ENCODE results near the gene NAV3.
"Not testable (repeated sequence)": the region's sequence is repeated elsewhere in the genome, so short reads cannot be mapped to it uniquely, and the experiment has no call there.

The NAV3 gene

DNA sequence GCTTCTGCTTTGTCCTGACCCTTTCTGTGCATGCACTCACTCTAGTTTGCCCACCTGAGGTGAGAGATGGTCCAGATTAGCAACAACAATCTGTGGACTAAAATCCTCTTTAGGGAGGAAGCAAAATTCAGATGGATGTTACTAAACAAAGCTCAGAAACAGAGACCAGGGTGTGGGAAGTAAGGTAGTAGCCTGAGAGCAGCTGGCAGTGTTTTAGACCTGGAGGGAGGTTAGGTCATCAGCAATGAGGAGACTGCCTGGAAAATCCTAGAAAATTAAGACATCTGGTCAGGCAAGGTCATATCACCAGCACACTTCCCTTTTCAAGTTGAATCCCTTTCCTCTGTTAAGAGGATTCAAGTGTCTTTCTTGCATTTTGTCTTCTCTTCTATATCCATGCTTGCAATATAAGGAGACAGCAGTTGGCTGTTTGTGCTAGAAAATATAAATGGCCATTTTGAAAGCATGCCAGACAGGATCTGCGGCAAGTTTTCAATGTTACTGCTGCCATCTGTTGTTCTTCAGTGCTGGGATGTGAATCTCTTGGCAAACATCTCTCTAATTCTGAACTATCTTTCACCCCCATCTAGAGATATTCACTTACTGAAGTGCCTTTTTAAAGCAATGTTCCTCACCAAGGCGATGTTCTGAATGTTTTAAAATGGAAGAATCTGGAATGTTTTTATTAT lies 266.4 kb downstream of the NAV3 start:
- no peak for DNase-seq (ENCODE audit: low spot score)
- in situ Hi-C loops (cut with MboI; ENCODE audit: low sequenced_read_pairs, unreplicated experiment): no loop called here
- TF ChIP-seq, protein P1, sequence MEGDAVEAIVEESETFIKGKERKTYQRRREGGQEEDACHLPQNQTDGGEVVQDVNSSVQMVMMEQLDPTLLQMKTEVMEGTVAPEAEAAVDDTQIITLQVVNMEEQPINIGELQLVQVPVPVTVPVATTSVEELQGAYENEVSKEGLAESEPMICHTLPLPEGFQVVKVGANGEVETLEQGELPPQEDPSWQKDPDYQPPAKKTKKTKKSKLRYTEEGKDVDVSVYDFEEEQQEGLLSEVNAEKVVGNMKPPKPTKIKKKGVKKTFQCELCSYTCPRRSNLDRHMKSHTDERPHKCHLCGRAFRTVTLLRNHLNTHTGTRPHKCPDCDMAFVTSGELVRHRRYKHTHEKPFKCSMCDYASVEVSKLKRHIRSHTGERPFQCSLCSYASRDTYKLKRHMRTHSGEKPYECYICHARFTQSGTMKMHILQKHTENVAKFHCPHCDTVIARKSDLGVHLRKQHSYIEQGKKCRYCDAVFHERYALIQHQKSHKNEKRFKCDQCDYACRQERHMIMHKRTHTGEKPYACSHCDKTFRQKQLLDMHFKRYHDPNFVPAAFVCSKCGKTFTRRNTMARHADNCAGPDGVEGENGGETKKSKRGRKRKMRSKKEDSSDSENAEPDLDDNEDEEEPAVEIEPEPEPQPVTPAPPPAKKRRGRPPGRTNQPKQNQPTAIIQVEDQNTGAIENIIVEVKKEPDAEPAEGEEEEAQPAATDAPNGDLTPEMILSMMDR (IDR thresholded peaks at IDR 0.05; ENCODE audit: borderline replicate concordance, control extremely low read depth, extremely low read depth, insufficient read depth, missing control alignments): no peak

DNA sequence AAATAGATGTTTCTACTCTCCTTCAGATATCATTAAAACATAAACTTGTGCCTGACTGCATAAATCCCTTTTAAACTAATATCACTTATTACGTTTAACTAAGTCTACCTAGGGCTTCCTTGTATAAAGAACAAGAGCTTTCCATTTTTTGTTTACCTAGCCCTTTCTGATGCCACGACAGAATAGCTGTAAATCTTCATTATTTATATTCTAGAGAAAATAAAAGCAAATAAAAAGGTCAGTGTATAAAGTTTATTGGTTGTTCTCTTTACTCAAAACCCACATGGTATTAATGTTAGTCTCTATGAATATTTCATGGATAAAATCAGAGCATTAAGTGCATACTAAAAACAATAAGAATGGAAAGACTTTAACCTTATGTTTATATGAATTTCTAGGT lies 269.1 kb downstream of the NAV3 start:
- in situ Hi-C loops (cut with MboI; ENCODE audit: low sequenced_read_pairs, unreplicated experiment): no loop called here
- TF ChIP-seq, protein P1 (IDR thresholded peaks at IDR 0.05; ENCODE audit: borderline replicate concordance, control extremely low read depth, extremely low read depth, insufficient read depth, missing control alignments): no peak
- DNase-seq (ENCODE audit: low spot score): no peak

DNA sequence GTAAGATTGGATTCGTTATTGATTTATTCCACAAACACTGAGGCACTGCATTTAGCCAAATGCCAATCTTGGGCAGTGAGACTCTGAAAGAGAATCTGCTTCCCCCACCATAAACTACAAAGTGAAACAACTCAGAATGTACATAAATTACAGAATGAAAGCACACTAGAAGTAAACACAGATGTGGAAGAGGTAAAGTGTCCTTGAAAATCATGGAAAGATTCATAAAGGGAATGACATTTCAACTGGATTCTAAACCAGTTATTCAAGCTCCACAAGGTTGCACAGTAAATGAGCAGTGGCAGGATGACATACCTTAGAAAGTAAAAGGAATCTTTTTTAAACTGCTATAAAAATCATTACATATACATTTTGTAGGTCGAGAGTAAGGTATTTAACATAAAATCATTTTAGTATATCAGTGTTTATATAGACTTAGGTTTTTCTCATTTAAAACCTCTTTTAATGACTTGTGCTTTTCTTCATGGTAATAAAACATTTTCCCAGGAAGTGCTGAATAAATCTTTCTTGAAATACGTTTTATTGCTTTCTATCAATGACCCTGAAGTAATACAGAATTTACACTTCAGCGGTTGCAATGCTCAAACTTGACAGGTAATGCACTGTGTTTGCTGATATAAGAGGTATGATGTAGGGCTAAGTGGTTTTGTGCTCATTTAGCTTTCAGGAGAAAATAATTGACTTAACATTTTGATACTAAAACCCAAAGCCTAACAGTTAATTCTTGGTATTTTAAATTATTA lies 270.6 kb downstream of the NAV3 start:
- TF ChIP-seq, protein P1 (IDR thresholded peaks at IDR 0.05; ENCODE audit: borderline replicate concordance, control extremely low read depth, extremely low read depth, insufficient read depth, missing control alignments): no peak
- DNase-seq (ENCODE audit: low spot score): no peak
- in situ Hi-C loops (cut with MboI; ENCODE audit: low sequenced_read_pairs, unreplicated experiment): no loop called here

DNA sequence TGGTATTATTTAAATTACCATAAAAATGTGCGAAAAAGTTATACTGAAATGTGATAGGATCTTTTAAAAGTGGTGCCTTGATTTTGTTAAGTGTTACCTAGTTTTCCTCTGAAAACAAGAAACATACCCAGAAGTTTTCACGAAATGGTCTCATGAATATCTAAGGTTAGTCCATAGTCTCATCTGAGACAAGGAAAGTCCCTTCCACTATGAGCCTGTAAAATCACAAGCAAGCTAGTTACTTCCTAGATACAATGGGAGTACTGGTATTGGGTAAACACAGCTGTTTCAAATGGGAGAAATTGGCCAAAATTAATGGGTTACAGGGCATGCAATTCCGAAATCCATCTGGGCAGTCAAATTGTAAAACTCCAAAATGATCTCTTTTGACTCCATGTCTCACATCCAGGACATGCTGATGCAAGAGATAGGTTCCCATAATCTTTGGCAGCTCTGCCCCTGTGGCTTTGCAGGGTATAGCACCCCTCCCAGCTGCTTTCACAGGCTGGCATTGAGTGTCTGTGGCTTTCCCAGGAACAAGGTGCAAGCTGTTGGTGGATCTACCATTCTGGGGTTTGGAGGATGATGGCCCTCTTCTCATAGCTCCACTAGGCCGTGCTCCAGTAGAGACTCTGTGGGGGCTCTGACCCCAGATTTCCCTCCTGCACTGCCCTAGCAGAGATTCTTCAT lies 271.4 kb downstream of the NAV3 start:
- in situ Hi-C loops (cut with MboI; ENCODE audit: low sequenced_read_pairs, unreplicated experiment): no loop called here
- TF ChIP-seq, protein P1 (IDR thresholded peaks at IDR 0.05; ENCODE audit: borderline replicate concordance, control extremely low read depth, extremely low read depth, insufficient read depth, missing control alignments): no peak
- no peak for DNase-seq (ENCODE audit: low spot score)

DNA sequence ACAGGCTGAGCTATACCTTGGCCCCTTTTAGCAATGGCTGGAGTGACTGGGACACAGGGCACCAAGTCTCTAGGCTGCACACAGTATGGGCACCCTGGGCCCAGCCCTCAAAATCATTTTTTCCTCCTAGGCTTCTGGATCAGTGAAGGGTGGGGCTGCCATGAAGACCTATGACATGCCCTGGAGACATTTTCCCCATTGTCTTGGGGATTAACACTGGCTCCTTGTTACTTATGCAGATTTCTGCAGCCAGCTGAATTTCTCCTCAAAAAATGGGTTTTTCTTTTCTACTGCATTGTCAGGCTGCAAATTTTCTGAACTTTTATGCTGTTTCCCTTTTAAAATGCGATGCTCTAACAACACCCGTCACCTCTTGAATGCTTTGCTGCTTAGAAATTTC lies 272.1 kb downstream of the NAV3 start:
- in situ Hi-C loops (cut with MboI; ENCODE audit: low sequenced_read_pairs, unreplicated experiment); DNase-seq (ENCODE audit: low spot score): not testable (repeated sequence)

DNA sequence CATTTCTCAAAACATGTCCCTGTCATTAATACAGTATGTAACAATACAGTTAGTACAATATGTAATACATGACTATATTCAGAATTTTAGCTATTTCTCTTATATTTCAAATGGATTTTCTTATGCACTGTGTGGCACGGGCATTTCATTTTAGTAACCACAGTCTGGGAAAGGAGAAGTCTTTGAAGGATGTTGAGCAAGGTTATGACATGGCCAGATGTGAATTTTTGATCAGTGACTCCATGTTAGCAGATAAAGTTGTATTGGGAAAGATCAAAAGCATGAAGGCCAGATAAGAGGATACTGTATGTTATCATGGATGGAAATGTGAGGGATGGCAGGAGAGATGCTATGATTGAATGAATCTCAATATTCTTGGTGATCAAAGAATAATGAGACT lies 285.2 kb downstream of the NAV3 start:
- in situ Hi-C loops (cut with MboI; ENCODE audit: low sequenced_read_pairs, unreplicated experiment): no loop called here
- no peak for DNase-seq (ENCODE audit: low spot score)
- TF ChIP-seq, protein P1 (IDR thresholded peaks at IDR 0.05; ENCODE audit: borderline replicate concordance, control extremely low read depth, extremely low read depth, insufficient read depth, missing control alignments): no peak

DNA sequence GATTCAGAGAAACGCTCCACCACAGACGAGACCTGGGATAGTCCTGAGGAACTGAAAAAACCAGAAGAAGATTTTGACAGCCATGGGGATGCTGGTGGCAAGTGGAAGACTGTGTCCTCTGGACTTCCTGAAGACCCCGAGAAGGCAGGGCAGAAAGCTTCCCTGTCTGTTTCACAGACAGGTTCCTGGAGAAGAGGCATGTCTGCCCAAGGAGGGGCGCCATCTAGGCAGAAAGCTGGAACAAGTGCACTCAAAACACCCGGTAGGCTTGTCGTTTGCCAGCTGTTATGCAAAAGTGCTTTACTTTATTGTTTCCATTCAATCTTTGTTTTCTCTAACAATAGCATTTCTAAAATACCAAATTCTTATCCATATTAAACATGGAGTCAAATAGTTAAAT lies 287.3 kb downstream of the NAV3 start:
- in situ Hi-C loops (cut with MboI; ENCODE audit: low sequenced_read_pairs, unreplicated experiment): no loop called here
- TF ChIP-seq, protein P1 (IDR thresholded peaks at IDR 0.05; ENCODE audit: borderline replicate concordance, control extremely low read depth, extremely low read depth, insufficient read depth, missing control alignments): no peak
- DNase-seq (ENCODE audit: low spot score): no peak
